ENCODE results near the gene ST6GALNAC5.

ST6GALNAC5 gene

GRCh38 chr1:77038000-77038399, 170.7 kb downstream of the ST6GALNAC5 start:
- Mint-ChIP-seq H3K27me3 (peaks cover 14 to 51% of the 10 kb centered on the region in 2 donors), H3K9me3 (peaks cover 3 to 7% of the 10 kb centered on the region in 2 donors), H3K4me3 (no peak overlapping the region), H3K36me3 (ENCODE audit: insufficient read depth) (no peaks in the 10 kb centered on the region), H3K27ac (no peak overlapping the region), H3K4me1 (ENCODE audit: low read depth in 2 of 2) (no peaks in the 10 kb centered on the region)
- DNase-seq, result no peak
- no peak for ATAC-seq (replicated peaks)

GRCh38 chr1:77039111-77039510, 171.8 kb downstream of the ST6GALNAC5 start:
- ATAC-seq (replicated peaks) (no peak), DNase-seq (no peak)
- peaks cover 3 to 7% of the 10 kb centered on the region in 2 donors for H3K9me3 Mint-ChIP-seq
- no peak overlapping the region for H3K4me3 Mint-ChIP-seq
- H3K27me3 Mint-ChIP-seq, result peaks cover 9 to 47% of the 10 kb centered on the region in 2 donors
- H3K4me1 Mint-ChIP-seq (ENCODE audit: low read depth in 2 of 2), result no peaks in the 10 kb centered on the region
- no peak overlapping the region for H3K27ac Mint-ChIP-seq
- H3K36me3 Mint-ChIP-seq (ENCODE audit: insufficient read depth), result no peaks in the 10 kb centered on the region

- DNase-seq (no peak), ATAC-seq (replicated peaks) (no peak)
- Mint-ChIP-seq H3K9me3 (peaks cover 3 to 7% of the 10 kb centered on the region in 2 donors), H3K27me3 (peaks cover 9 to 49% of the 10 kb centered on the region in 2 donors), H3K27ac (no peak overlapping the region), H3K36me3 (ENCODE audit: insufficient read depth) (no peaks in the 10 kb centered on the region), H3K4me3 (no peak overlapping the region), H3K4me1 (ENCODE audit: low read depth in 2 of 2) (no peaks in the 10 kb centered on the region)
Measured at GRCh38 chr1:77039739-77040138, 172.5 kb downstream of the ST6GALNAC5 start.

- Mint-ChIP-seq H3K9me3 (peaks cover 3 to 7% of the 10 kb centered on the region in 2 donors), H3K27ac (no peak overlapping the region), H3K27me3 (peaks cover 20 to 59% of the 10 kb centered on the region in 2 donors), H3K36me3 (ENCODE audit: insufficient read depth) (no peaks in the 10 kb centered on the region), H3K4me3 (no peak overlapping the region), H3K4me1 (ENCODE audit: low read depth in 2 of 2) (no peaks in the 10 kb centered on the region)
- no peak for ATAC-seq (replicated peaks)
- DNase-seq, result no peak
Measured at GRCh38 chr1:77040826-77041225, 173.5 kb downstream of the ST6GALNAC5 start.

GRCh38 chr1:77044133-77044849, 177.0 kb downstream of the ST6GALNAC5 start:
- H3K27me3 Mint-ChIP-seq, result peaks cover 20 to 41% of the 10 kb centered on the region in 2 donors
- DNase-seq (no peak), ATAC-seq (replicated peaks) (no peak)
- H3K27ac Mint-ChIP-seq, result no peak overlapping the region
- H3K9me3 Mint-ChIP-seq, result no peaks in the 10 kb centered on the region
- peaks cover 6 to 10% of the 10 kb centered on the region in 2 donors for H3K4me1 Mint-ChIP-seq (ENCODE audit: low read depth in 2 of 2)
- no peaks in the 10 kb centered on the region for H3K36me3 Mint-ChIP-seq (ENCODE audit: insufficient read depth)
- H3K4me3 Mint-ChIP-seq, result no peak overlapping the region

GRCh38 chr1:77047575-77047974, 180.3 kb downstream of the ST6GALNAC5 start:
- Mint-ChIP-seq H3K27me3 (peaks cover 11 to 24% of the 10 kb centered on the region in 2 donors), H3K4me1 (ENCODE audit: low read depth in 2 of 2) (peaks cover 6 to 10% of the 10 kb centered on the region in 2 donors), H3K4me3 (no peak overlapping the region), H3K36me3 (ENCODE audit: insufficient read depth) (no peaks in the 10 kb centered on the region), H3K9me3 (no peaks in the 10 kb centered on the region), H3K27ac (no peak overlapping the region)
- DNase-seq, result no peak
- ATAC-seq (replicated peaks), result no peak

GRCh38 chr1:77047978-77048614, 180.8 kb downstream of the ST6GALNAC5 start:
- H3K9me3 Mint-ChIP-seq, result no peaks in the 10 kb centered on the region
- ATAC-seq (replicated peaks), result no peak
- no peak for DNase-seq
- peaks cover 6 to 10% of the 10 kb centered on the region in 2 donors for H3K4me1 Mint-ChIP-seq (ENCODE audit: low read depth in 2 of 2)
- H3K27ac Mint-ChIP-seq, result no peak overlapping the region
- H3K36me3 Mint-ChIP-seq (ENCODE audit: insufficient read depth), result no peaks in the 10 kb centered on the region
- peaks cover 11 to 24% of the 10 kb centered on the region in 2 donors for H3K27me3 Mint-ChIP-seq
- H3K4me3 Mint-ChIP-seq, result no peak overlapping the region

GRCh38 chr1:77048615-77049005, 181.3 kb downstream of the ST6GALNAC5 start:
- DNase-seq (no peak), ATAC-seq (replicated peaks) (no peak)
- Mint-ChIP-seq H3K36me3 (ENCODE audit: insufficient read depth) (no peaks in the 10 kb centered on the region), H3K27ac (no peak overlapping the region), H3K27me3 (peaks cover 11 to 21% of the 10 kb centered on the region in 2 donors), H3K4me1 (ENCODE audit: low read depth in 2 of 2) (peaks cover 6 to 10% of the 10 kb centered on the region in 2 donors), H3K9me3 (no peaks in the 10 kb centered on the region), H3K4me3 (no peak overlapping the region)

- ATAC-seq (replicated peaks) (no peak), DNase-seq (no peak)
- no peaks in the 10 kb centered on the region for H3K9me3 Mint-ChIP-seq
- H3K27ac Mint-ChIP-seq, result no peak overlapping the region
- no peak overlapping the region for H3K4me3 Mint-ChIP-seq
- H3K4me1 Mint-ChIP-seq (ENCODE audit: low read depth in 2 of 2), result peaks cover 6 to 7% of the 10 kb centered on the region in 2 donors
- H3K27me3 Mint-ChIP-seq, result peaks cover 0 to 2% of the 10 kb centered on the region in 2 donors
- no peaks in the 10 kb centered on the region for H3K36me3 Mint-ChIP-seq (ENCODE audit: insufficient read depth)
Measured at GRCh38 chr1:77051425-77051824, 184.1 kb downstream of the ST6GALNAC5 start.

GRCh38 chr1:77056525-77056924, 189.2 kb downstream of the ST6GALNAC5 start:
- peaks cover 9 to 31% of the 10 kb centered on the region in 2 donors for H3K27me3 Mint-ChIP-seq
- no peak overlapping the region for H3K4me3 Mint-ChIP-seq
- no peak for DNase-seq
- H3K9me3 Mint-ChIP-seq, result no peaks in the 10 kb centered on the region
- no peaks in the 10 kb centered on the region for H3K4me1 Mint-ChIP-seq (ENCODE audit: low read depth in 2 of 2)
- H3K27ac Mint-ChIP-seq, result no peak overlapping the region
- H3K36me3 Mint-ChIP-seq (ENCODE audit: insufficient read depth), result no peaks in the 10 kb centered on the region
- ATAC-seq (replicated peaks), result no peak

- H3K27me3 Mint-ChIP-seq, result peaks cover 13 to 32% of the 10 kb centered on the region in 2 donors
- no peaks in the 10 kb centered on the region for H3K4me1 Mint-ChIP-seq (ENCODE audit: low read depth in 2 of 2)
- no peak overlapping the region for H3K27ac Mint-ChIP-seq
- no peak overlapping the region for H3K4me3 Mint-ChIP-seq
- no peaks in the 10 kb centered on the region for H3K36me3 Mint-ChIP-seq (ENCODE audit: insufficient read depth)
- no peak for ATAC-seq (replicated peaks)
- no peak for DNase-seq
- no peaks in the 10 kb centered on the region for H3K9me3 Mint-ChIP-seq
Measured at GRCh38 chr1:77057994-77058585, 190.8 kb downstream of the ST6GALNAC5 start.

GRCh38 chr1:77060000-77060399, 192.7 kb downstream of the ST6GALNAC5 start:
- peaks cover 13 to 41% of the 10 kb centered on the region in 2 donors for H3K27me3 Mint-ChIP-seq
- ATAC-seq (replicated peaks) (no peak), DNase-seq (no peak)
- H3K4me3 Mint-ChIP-seq, result no peak overlapping the region
- no peaks in the 10 kb centered on the region for H3K36me3 Mint-ChIP-seq (ENCODE audit: insufficient read depth)
- H3K4me1 Mint-ChIP-seq (ENCODE audit: low read depth in 2 of 2), result no peaks in the 10 kb centered on the region
- H3K9me3 Mint-ChIP-seq, result no peaks in the 10 kb centered on the region
- no peak overlapping the region for H3K27ac Mint-ChIP-seq

- no peak overlapping the region for H3K27ac Mint-ChIP-seq
- DNase-seq (no peak), ATAC-seq (replicated peaks) (no peak)
- peaks cover 13 to 41% of the 10 kb centered on the region in 2 donors for H3K27me3 Mint-ChIP-seq
- no peaks in the 10 kb centered on the region for H3K36me3 Mint-ChIP-seq (ENCODE audit: insufficient read depth)
- no peak overlapping the region for H3K4me3 Mint-ChIP-seq
- H3K4me1 Mint-ChIP-seq (ENCODE audit: low read depth in 2 of 2), result no peaks in the 10 kb centered on the region
- no peaks in the 10 kb centered on the region for H3K9me3 Mint-ChIP-seq
Measured at GRCh38 chr1:77061162-77061561, 193.9 kb downstream of the ST6GALNAC5 start.

GRCh38 chr1:77063118-77063517, 195.8 kb downstream of the ST6GALNAC5 start:
- Mint-ChIP-seq H3K27me3 (peaks cover 18 to 29% of the 10 kb centered on the region in 2 donors), H3K9me3 (no peaks in the 10 kb centered on the region), H3K27ac (no peak overlapping the region), H3K4me3 (no peak overlapping the region), H3K36me3 (ENCODE audit: insufficient read depth) (no peaks in the 10 kb centered on the region), H3K4me1 (ENCODE audit: low read depth in 2 of 2) (no peaks in the 10 kb centered on the region)
- DNase-seq, result no peak
- ATAC-seq (replicated peaks), result no peak
